AG04450 (cell line): ENCODE measurements around the gene MSH3. TPM values are rescaled to one million over a fixed set of nuclear protein-coding genes. Genes with fewer than 3 reads are reported as not detected.

Experiments
- CTCF ChIA-PET: fragments of 300-600, 350-600 bp; formaldehyde crosslinking; extraction: SDS; loops from one replicate; lab custom pipeline; 2022; ENCODE audit warnings: antibody characterized with exemption, inconsistent platforms; lab: Charles Lee
- POLR2A ChIA-PET: fragments of 350-600 bp; formaldehyde crosslinking; extraction: SDS; loops from one replicate; lab custom pipeline; 2021; ENCODE audit warnings: antibody characterized with exemption, inconsistent platforms; lab: Yijun Ruan, JAX
- DNase-seq: peaks from one replicate; pipeline ENCODE4 v3.0.0-alpha.2; 2011; ENCODE audit warnings: low read depth, low spot score
- H3K27ac ChIP-seq: one replicate; pipeline ENCODE4 v1.5.1; 2012; ENCODE audit warnings: low read depth, low read length, control low read depth
- H3K27me3 ChIP-seq: one replicate; pipeline ENCODE4 v1.6.0; 2012; ENCODE audit warnings: low read length; ENCODE audit not compliant: control insufficient read depth, insufficient read depth
- H3K4me3 ChIP-seq: 2 replicates; pipeline ENCODE4 v1.5.1; 2011; ENCODE audit warnings: mild to moderate bottlenecking, low read depth, low read length, control low read depth
- H3K9me3 ChIP-seq: 2 replicates; pipeline ENCODE4 v1.5.1; 2012; ENCODE audit warnings: low read length; ENCODE audit not compliant: control insufficient read depth, insufficient read depth
- CTCF ChIP-seq: IDR thresholded peaks from 2 replicates; pipeline ENCODE4 v1.5.1; 2011; ENCODE audit warnings: low read depth, low read length, control low read depth, inconsistent platforms
- polyA plus RNA-seq: library from polyadenylated mRNA; depleted of rRNA; stranded (reverse); fragments of >200 nt; gene quantifications from 2 replicates; pipeline ENCODE4 v1.2.3, GENCODE V29; 2011

Gene MSH3
- polyA plus RNA-seq, 1 experiment = 10.8 TPM

DNA sequence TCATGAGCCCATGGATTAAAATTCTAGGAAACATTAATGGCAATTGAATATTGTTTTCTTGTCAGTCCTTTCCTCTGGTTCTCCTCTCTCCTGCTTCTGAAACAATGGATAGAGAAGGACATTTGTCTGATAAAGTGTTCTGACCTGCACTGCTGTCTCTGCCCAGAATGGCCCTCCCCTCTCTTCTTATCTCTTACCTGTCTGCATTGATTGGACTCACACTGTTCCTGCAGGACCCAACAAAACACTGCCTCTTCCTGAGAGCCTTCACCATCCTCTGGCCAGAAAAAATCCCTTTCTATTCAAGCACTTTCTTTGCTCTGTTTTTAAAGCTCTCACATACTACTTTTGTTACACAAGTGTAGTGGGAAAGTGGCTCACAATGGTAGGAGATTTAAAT, 144.2 kb downstream of the MSH3 start:
- DNase-seq = no peak
- Histone ChIP-seq H3K4me3 (no peak overlapping the region), H3K27me3 (no peaks in the 10 kb centered on the region), H3K9me3 (no peaks in the 10 kb centered on the region), H3K27ac (no peak overlapping the region)
- POLR2A ChIA-PET = no interaction called here
- CTCF ChIA-PET = interaction anchor here (1.6 kb wide), 1 partner anchor 396 kb away, joined by 6 read pairs; no protein-coding TSS in a partner anchor
- TF ChIP-seq CTCF = no peak

DNA sequence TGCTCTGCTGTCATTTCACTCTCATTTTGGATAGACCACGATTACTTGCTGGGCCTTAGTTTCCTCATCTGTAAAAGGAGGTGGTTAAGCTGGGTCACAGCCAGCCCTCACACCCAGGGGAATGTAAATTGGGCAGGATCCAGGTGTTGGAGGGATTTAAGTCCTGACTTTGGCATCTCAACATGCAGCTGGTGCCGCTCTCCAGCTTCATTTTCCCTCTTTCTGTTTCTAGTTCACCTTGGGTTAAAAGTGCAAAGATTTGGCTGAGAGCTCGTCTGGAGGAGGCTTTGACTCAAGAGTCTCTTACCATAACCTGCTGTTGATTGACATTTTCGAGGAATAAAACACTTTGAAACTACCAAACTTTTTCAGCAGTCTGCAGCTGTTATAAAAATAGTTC, 144.6 kb downstream of the MSH3 start:
- POLR2A ChIA-PET = no interaction called here
- no peak for TF ChIP-seq CTCF
- no peaks in the 10 kb centered on the region for H3K9me3 ChIP-seq
- no peak overlapping the region for H3K4me3 ChIP-seq
- no peak overlapping the region for H3K27ac ChIP-seq
- no peaks in the 10 kb centered on the region for H3K27me3 ChIP-seq
- CTCF ChIA-PET = interaction anchor here (1.6 kb wide), 1 partner anchor 396 kb away, joined by 6 read pairs; no protein-coding TSS in a partner anchor
- no peak for DNase-seq

DNA sequence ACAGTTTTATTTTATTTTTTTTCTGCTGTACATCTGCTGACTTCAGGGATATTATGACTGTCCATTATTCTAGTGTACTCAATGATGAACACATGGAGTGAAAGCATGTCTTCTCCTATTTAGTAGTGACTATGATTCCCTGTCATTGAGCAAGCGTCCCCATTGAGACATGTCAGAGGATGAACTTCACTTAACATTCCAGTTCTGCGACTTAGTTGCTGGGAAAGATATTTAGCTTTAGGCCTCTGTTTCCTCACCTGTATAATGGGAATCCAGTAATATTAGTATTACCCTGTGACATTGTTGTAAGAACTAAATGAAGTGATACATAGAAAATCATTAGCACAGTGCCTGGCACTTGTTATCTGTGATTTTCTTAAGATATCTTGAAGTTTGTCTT, 145.1 kb downstream of the MSH3 start:
- Histone ChIP-seq H3K27ac (no peak overlapping the region), H3K27me3 (no peaks in the 10 kb centered on the region), H3K9me3 (no peaks in the 10 kb centered on the region), H3K4me3 (no peak overlapping the region)
- ChIA-PET POLR2A (no interaction called here), CTCF (no interaction called here)
- no peak for TF ChIP-seq CTCF
- no peak for DNase-seq

DNA sequence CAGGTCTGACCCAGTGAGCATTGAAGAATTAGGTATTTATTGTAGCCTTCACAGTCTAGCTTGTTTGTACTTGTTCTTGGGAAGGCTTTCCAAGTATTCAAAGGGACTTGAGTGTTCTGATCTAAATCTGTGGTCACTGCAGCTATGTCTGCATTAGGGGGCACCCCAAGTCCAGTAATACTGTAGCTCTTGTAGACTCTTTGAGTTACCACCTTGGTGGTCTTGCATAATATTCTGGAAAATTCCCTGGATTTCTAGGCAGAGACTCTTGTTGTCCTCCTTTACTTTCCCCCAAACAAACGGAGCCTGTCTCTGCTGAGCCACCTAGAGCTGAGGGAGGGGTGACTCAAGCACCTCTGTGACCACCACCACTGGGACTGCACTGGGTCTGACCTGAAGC, 149.9 kb downstream of the MSH3 start:
- Histone ChIP-seq H3K27me3 (no peaks in the 10 kb centered on the region), H3K27ac (no peak overlapping the region), H3K4me3 (no peak overlapping the region), H3K9me3 (no peaks in the 10 kb centered on the region)
- DNase-seq = no peak
- POLR2A ChIA-PET = no interaction called here
- TF ChIP-seq CTCF = no peak
- CTCF ChIA-PET = no interaction called here

DNA sequence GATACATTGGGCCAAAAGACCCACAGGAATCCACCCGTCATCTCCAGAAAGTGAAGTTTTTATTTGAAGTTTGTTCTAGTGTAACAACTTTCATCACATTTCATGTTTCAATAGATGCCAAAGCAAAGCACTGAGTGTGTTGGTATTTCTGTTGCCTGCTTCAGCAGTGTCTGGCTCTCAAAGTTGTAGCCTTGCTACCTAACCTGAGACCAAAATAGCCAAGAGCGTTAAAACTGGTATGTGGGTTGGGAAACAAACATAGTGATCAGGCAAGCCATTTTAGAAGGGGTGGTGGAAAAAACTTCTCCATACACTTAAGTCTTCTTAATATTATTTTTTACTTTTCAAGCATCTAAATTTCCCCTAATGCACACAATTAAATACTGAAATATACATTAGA, 150.6 kb downstream of the MSH3 start:
- no peak overlapping the region for H3K27ac ChIP-seq
- no peak for TF ChIP-seq CTCF
- POLR2A ChIA-PET = no interaction called here
- H3K27me3 ChIP-seq = no peaks in the 10 kb centered on the region
- H3K4me3 ChIP-seq = no peak overlapping the region
- no peak for DNase-seq
- CTCF ChIA-PET = no interaction called here
- no peaks in the 10 kb centered on the region for H3K9me3 ChIP-seq
